Gastrocnemius medialis (tissue), 4 donors: ENCODE results near the gene MAP3K4.

Experiments
- CTCF ChIP-seq, 5 experiments: fragments of 450-650 bp in 3 of 5; fragments of 200-600 bp in 2 of 5; sonication (generic) in 2 of 5; IDR thresholded peaks in 4 of 5; conservative IDR thresholded peaks in 1 of 5; 1 replicate in 4 of 5; 2 replicates in 1 of 5; pipeline ENCODE4 v1.5.1; 2016 to 2019; ENCODE audit warnings: antibody characterized with exemption in 5 of 5, mild to moderate bottlenecking in 3 of 5, moderate library complexity in 3 of 5
- POLR2A ChIP-seq, 2 donors: fragments of 450-650 bp; IDR thresholded peaks; one replicate each; pipeline ENCODE4 v1.6.1; 2017; ENCODE audit warnings: antibody characterized with exemption in 2 of 2, mild to moderate bottlenecking in 2 of 2, moderate library complexity in 2 of 2

- TF ChIP-seq CTCF (IDR thresholded peaks at IDR 0.05 in 4 of 5, conservative IDR thresholded peaks at IDR 0.05 in 1 of 5) (no peak), POLR2A (IDR thresholded peaks at IDR 0.05) (no peak)
These were observed 134.0 kb downstream of the MAP3K4 start for GRCh38 chr6:161125591-161125990.
